ENCODE results near the gene FREY1.

Gene FREY1

GRCh38 chr11:45933131-45933831 lies 26.2 kb upstream of the FREY1 start:
- TF ChIP-seq CTCF (IDR thresholded peaks at IDR 0.05; ENCODE audit: low read depth, low read length), result no peak
- no peak overlapping the region for H3K4me3 ChIP-seq (ENCODE audit: low read depth, low read length)

- no peak overlapping the region for H3K4me3 ChIP-seq (ENCODE audit: low read depth, low read length)
- no peak for TF ChIP-seq CTCF (IDR thresholded peaks at IDR 0.05; ENCODE audit: low read depth, low read length)
These were observed 25.1 kb upstream of the FREY1 start for GRCh38 chr11:45932217-45932616.

- no peak for TF ChIP-seq CTCF (IDR thresholded peaks at IDR 0.05; ENCODE audit: low read depth, low read length)
- no peak overlapping the region for H3K4me3 ChIP-seq (ENCODE audit: low read depth, low read length)
These were observed 24.7 kb upstream of the FREY1 start for GRCh38 chr11:45931739-45932138.

- no peak for TF ChIP-seq CTCF (IDR thresholded peaks at IDR 0.05; ENCODE audit: low read depth, low read length)
- no peak overlapping the region for H3K4me3 ChIP-seq (ENCODE audit: low read depth, low read length)
These were observed 24.0 kb upstream of the FREY1 start for GRCh38 chr11:45930951-45931570.

DNA sequence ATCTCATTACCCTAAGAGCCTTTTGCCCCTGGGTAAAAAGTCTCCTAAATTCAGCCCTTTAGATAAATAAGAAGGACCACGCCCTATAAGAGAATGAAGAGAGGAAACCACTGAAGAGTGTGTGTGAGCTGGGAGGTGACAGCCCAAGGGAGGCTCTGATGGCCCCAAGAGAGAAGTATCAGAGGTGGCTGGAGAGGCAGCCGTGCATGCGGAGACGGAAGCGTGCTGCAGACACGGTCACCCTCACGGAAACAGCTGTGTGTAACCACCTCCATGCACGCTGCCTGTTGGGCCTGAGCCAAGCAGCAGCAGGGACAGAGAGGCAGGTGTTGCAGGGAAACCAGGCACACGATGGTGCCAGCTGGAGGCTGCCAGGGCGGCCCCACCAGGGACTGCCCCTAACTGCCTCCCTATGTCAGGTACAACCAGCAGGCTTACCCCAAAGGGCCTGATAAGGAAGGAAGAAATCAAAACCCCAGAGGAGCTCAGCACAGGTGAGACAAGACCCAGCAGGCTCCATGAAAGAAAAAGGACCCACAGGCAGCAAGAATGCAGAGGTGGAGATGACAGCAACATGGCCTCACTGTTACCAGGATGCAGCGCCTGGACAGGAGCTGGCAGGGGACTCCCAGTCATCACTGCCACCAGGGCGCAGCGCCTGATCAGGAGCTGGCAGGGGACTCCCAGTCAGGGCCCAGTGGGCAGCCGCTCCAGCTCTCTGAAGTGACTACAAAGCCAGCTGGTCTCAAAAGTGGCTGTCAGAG lies 23.1 kb upstream of the FREY1 start:
- no peak for TF ChIP-seq CTCF (IDR thresholded peaks at IDR 0.05; ENCODE audit: low read depth, low read length)
- H3K4me3 ChIP-seq (ENCODE audit: low read depth, low read length), result no peak overlapping the region

- no peak overlapping the region for H3K4me3 ChIP-seq (ENCODE audit: low read depth, low read length)
These were observed 22.5 kb upstream of the FREY1 start for GRCh38 chr11:45929486-45930030.

More at GRCh38 chr11:45929486-45930030, 22.5 kb upstream of the FREY1 start:
- no peak for TF ChIP-seq CTCF (IDR thresholded peaks at IDR 0.05; ENCODE audit: low read depth, low read length)
